Endothelial cell of umbilical vein (primary cell): ENCODE measurements around the gene NFATC4. TPM values are rescaled to one million over a fixed set of nuclear protein-coding genes. Genes with fewer than 3 reads are reported as not detected.

Experiments
- BruUV-seq: library from RNA; stranded (reverse); fragments of 400-500 nt; replicated peaks from 2 replicates; lab custom pipeline; 2021; lab: Mats Ljungman, UMichigan
- CTCF ChIA-PET: fragments of 300-600, 350-600 bp; sonication (Branson Sonifier 250); formaldehyde crosslinking; loops from one replicate; lab custom pipeline; 2021; ENCODE audit warnings: antibody characterized with exemption, inconsistent platforms; lab: Charles Lee
- POLR2A ChIA-PET: fragments of 300-600, 350-600 bp; sonication (Branson Sonifier 250); formaldehyde crosslinking; loops from one replicate; lab custom pipeline; 2021; ENCODE audit warnings: antibody characterized with exemption, inconsistent platforms; lab: Charles Lee
- DNase-seq: peaks from one replicate; pipeline ENCODE4 v3.0.0-alpha.2; 2011; ENCODE audit warnings: low read depth, low spot score
- FAIRE-seq: peaks from 2 replicates; lab custom pipeline; 2011; peaks lifted over from hg19 to GRCh38; lab: Jason Lieb, UNC
- H2AFZ ChIP-seq: 2 replicates; pipeline ENCODE4 v1.6.0; 2012; ENCODE audit warnings: low read depth, low read length, control low read depth, inconsistent platforms
- H3K27ac ChIP-seq: 2 replicates; pipeline ENCODE4 v1.5.1; 2011; ENCODE audit warnings: low read depth, mild to moderate bottlenecking, control low read depth, low read length, moderate library complexity; ENCODE audit not compliant: insufficient read depth
- H3K27me3 ChIP-seq, 2 experiments: 2 replicates each; pipeline versions ENCODE4 v1.6.0 to v1.6.1; 2011; ENCODE audit warnings: low read length in 2 of 2, mixed read lengths in 1 of 2; ENCODE audit not compliant: control insufficient read depth in 2 of 2, insufficient read depth in 2 of 2
- H3K36me3 ChIP-seq, 2 experiments: 2 replicates in 1 of 2; 3 replicates in 1 of 2; pipeline ENCODE4 v1.5.1; 2011; ENCODE audit warnings: low read length in 2 of 2, mild to moderate bottlenecking in 1 of 2, moderate library complexity in 1 of 2; ENCODE audit not compliant: control insufficient read depth in 2 of 2, insufficient read depth in 2 of 2; ENCODE audit errors: extremely low read depth in 1 of 2
- H3K4me1 ChIP-seq: 3 replicates; pipeline ENCODE4 v1.5.1; 2011; ENCODE audit warnings: mild to moderate bottlenecking, low read length; ENCODE audit not compliant: control insufficient read depth, insufficient read depth; ENCODE audit errors: extremely low read depth
- H3K4me2 ChIP-seq: 2 replicates; pipeline ENCODE4 v1.6.1; 2011; ENCODE audit warnings: low read length, control low read depth, mixed read lengths; ENCODE audit not compliant: insufficient read depth
- H3K4me3 ChIP-seq, 3 experiments: fragments of 200-600 bp in 1 of 3; sonication (generic), shearing (Covaris generic) in 1 of 3; replicated peaks in 1 of 3; 2 replicates each; pipeline ENCODE4 v1.5.1; 2011 to 2016; ENCODE audit warnings: control low read depth in 3 of 3, low read length in 3 of 3, mild to moderate bottlenecking in 2 of 3, inconsistent platforms in 1 of 3, low read depth in 1 of 3, moderate library complexity in 1 of 3; ENCODE audit not compliant: insufficient read depth in 1 of 3
- H3K79me2 ChIP-seq: 2 replicates; pipeline ENCODE4 v1.6.0; 2012; ENCODE audit warnings: low read length, inconsistent platforms; ENCODE audit not compliant: control insufficient read depth, insufficient read depth
- H3K9ac ChIP-seq: replicated peaks from 2 replicates; pipeline ENCODE3; 2011; ENCODE audit warnings: low read length, control low read depth; ENCODE audit not compliant: insufficient read depth; ENCODE audit errors: extremely low read depth
- H3K9me1 ChIP-seq: replicated peaks from 3 replicates; pipeline ENCODE4 v1.6.0; 2011; ENCODE audit warnings: mild to moderate bottlenecking, low read length; ENCODE audit not compliant: control insufficient read depth, insufficient read depth; ENCODE audit errors: extremely low read depth
- H3K9me3 ChIP-seq: replicated peaks from 2 replicates; pipeline ENCODE4 v1.5.1; 2012; ENCODE audit warnings: low read length, inconsistent platforms; ENCODE audit not compliant: control insufficient read depth, insufficient read depth
- H4K20me1 ChIP-seq: replicated peaks from 2 replicates; pipeline ENCODE3; 2011; ENCODE audit warnings: mild to moderate bottlenecking, low read length; ENCODE audit not compliant: control insufficient read depth, insufficient read depth; ENCODE audit errors: extremely low read depth
- CTCF ChIP-seq, 2 donors: IDR thresholded peaks; 1 replicate in 1 of 2; 2 replicates in 1 of 2; pipeline ENCODE4 v1.5.1; 2011; ENCODE audit warnings: low read length in 2 of 2, mild to moderate bottlenecking in 2 of 2, moderate library complexity in 2 of 2, control low read depth in 1 of 2, inconsistent platforms in 1 of 2, low read depth in 1 of 2; ENCODE audit not compliant: insufficient read depth in 1 of 2; ENCODE audit errors: extremely low read depth in 1 of 2
- EZH2 ChIP-seq: IDR thresholded peaks from 2 replicates; pipeline ENCODE4 v1.6.1; 2012; ENCODE audit warnings: borderline replicate concordance, low read depth, mild to moderate bottlenecking, moderate library complexity, low read length, inconsistent platforms; ENCODE audit not compliant: severe bottlenecking
- FOS ChIP-seq: IDR thresholded peaks from 2 replicates; pipeline ENCODE4 v1.6.1; 2011; ENCODE audit warnings: mild to moderate bottlenecking, low read length, moderate library complexity, borderline replicate concordance; ENCODE audit not compliant: insufficient read depth
- GATA2 ChIP-seq: IDR thresholded peaks from 2 replicates; pipeline ENCODE4 v1.7.0; 2011; ENCODE audit warnings: low read depth, mild to moderate bottlenecking, moderate library complexity, mixed read lengths, low read length; ENCODE audit not compliant: insufficient read length, insufficient read depth
- JUN ChIP-seq: IDR thresholded peaks from 2 replicates; pipeline ENCODE4 v1.6.1; 2011; ENCODE audit warnings: borderline replicate concordance, low read depth; ENCODE audit not compliant: insufficient read length, insufficient read depth
- MAX ChIP-seq: IDR thresholded peaks from 2 replicates; pipeline ENCODE4 v1.6.1; 2011; ENCODE audit not compliant: insufficient read depth, insufficient read length
- MYC ChIP-seq: IDR thresholded peaks from one replicate; pipeline ENCODE4 v1.6.1; 2011; ENCODE audit warnings: mild to moderate bottlenecking, low read depth, low read length
- POLR2A ChIP-seq: IDR thresholded peaks from 2 replicates; pipeline ENCODE4 v1.6.1; 2012; ENCODE audit warnings: low read depth, mild to moderate bottlenecking, control low read depth, low read length
- POLR2AphosphoS5 ChIP-seq: IDR thresholded peaks from 2 replicates; pipeline ENCODE4 v1.6.1; 2012; ENCODE audit warnings: low read depth, mild to moderate bottlenecking, control low read depth, low read length, moderate library complexity; ENCODE audit not compliant: insufficient read depth
- dilution Hi-C: fragments of 300-500 bp; cut with MboI; formaldehyde crosslinking; loops from one replicate; pipeline ENCODE4 v1.15.0; 2019; ENCODE audit warnings: low sequenced_read_pairs; ENCODE audit not compliant: extremely low pct_ligation_motif_present
- intact Hi-C: fragments of 100-400 bp; cut with micrococcal nuclease; formaldehyde crosslinking; loops from one replicate; pipeline ENCODE4 v1.10.0; 2022
- polyA plus RNA-seq, 4 experiments: library from polyadenylated mRNA; depleted of rRNA in 3 of 4; stranded (reverse) in 3 of 4; unstranded in 1 of 4; fragments of >200 nt; gene quantifications; 2 replicates each; pipeline versions ENCODE4 v1.2.1 to v1.2.3, GENCODE V29; 2011 to 2012; ENCODE audit warnings: missing spikeins in 1 of 4
- total RNA-seq: library from RNA; stranded (reverse); gene quantifications from 2 replicates; pipeline ENCODE4 v1.2.3, GENCODE V29; 2021

NFATC4 gene
- total and polyA plus RNA-seq, 2 donors (not counting 3 experiments of a cell fraction or from before 2014, with no cell fraction given): 79.5 to 88.1 TPM

GRCh38 chr14:24378327-24378726, 10.3 kb downstream of the NFATC4 start:
- Histone ChIP-seq H4K20me1 (no peaks in the 10 kb centered on the region), H3K27ac (no peak overlapping the region), H3K4me3 (no peak overlapping the region), H3K27me3 (no peaks in the 10 kb centered on the region), H3K9me1 (no peaks in the 10 kb centered on the region), H3K79me2 (no peaks in the 10 kb centered on the region), H3K9ac (no peak overlapping the region), H3K4me2 (no peak overlapping the region), H2AFZ (no peak overlapping the region), H3K36me3 (peaks cover 6 to 45% of the 10 kb centered on the region in 2 experiments), H3K9me3 (no peaks in the 10 kb centered on the region), H3K4me1 (no peaks in the 10 kb centered on the region)
- intact Hi-C loops (no loop called here), dilution Hi-C loops (no loop called here)
- FAIRE-seq: no peak
- BruUV-seq: no TSS peak
- CTCF ChIA-PET: interaction anchor here (1.2 to 1.4 kb wide), 3 partner anchors 13 to 41 kb away, joined by 3 to 8 read pairs (median 3); no protein-coding TSS in a partner anchor
- no peak for TF ChIP-seq EZH2
- DNase-seq: no peak
- POLR2A ChIA-PET: interaction anchor here (1.2 kb wide), 1 partner anchor 10 kb away, joined by 3 read pairs; no protein-coding TSS in a partner anchor

- Histone ChIP-seq H2AFZ (no peak overlapping the region), H3K9me3 (no peaks in the 10 kb centered on the region), H3K4me2 (no peak overlapping the region), H3K79me2 (no peaks in the 10 kb centered on the region), H3K27ac (no peak overlapping the region), H3K9ac (no peak overlapping the region), H4K20me1 (no peaks in the 10 kb centered on the region), H3K36me3 (peaks cover 6 to 36% of the 10 kb centered on the region in 2 experiments), H3K27me3 (peaks cover 0 to 1% of the 10 kb centered on the region in 2 experiments), H3K4me1 (no peaks in the 10 kb centered on the region), H3K4me3 (no peak overlapping the region), H3K9me1 (no peaks in the 10 kb centered on the region)
- intact Hi-C loops (no loop called here), dilution Hi-C loops (no loop called here)
- ChIA-PET POLR2A (interaction anchor here (1.2 kb wide), 1 partner anchor 9 kb away, joined by 3 read pairs; no protein-coding TSS in a partner anchor), CTCF (interaction anchor here (1.2 to 2.7 kb wide), 4 partner anchors 13 to 53 kb away, joined by 3 to 8 read pairs (median 5); no protein-coding TSS in a partner anchor)
- no peak for DNase-seq
- no TSS peak for BruUV-seq
- TF ChIP-seq POLR2AphosphoS5 (no peak), GATA2 (no peak), FOS (no peak), MAX (no peak), JUN (no peak), CTCF (IDR thresholded peaks at IDR 0.05; ENCODE audit: extremely low read depth in 1 of 2, insufficient read depth in 1 of 2, low read depth in 1 of 2, low read length in 2 of 2) (no peak), EZH2 (no peak), POLR2A (no peak), MYC (no peak)
- no peak for FAIRE-seq
These were observed 11.3 kb downstream of the NFATC4 start for GRCh38 chr14:24378981-24379906.
